Measurements from ENCODE around the gene HDAC7.

HDAC7 gene

GRCh38 chr12:47791351-47791746 lies 28.4 kb downstream of the HDAC7 start:
- no peak for FAIRE-seq

GRCh38 chr12:47790676-47791350 lies 28.9 kb downstream of the HDAC7 start:
- no peak for FAIRE-seq

DNA sequence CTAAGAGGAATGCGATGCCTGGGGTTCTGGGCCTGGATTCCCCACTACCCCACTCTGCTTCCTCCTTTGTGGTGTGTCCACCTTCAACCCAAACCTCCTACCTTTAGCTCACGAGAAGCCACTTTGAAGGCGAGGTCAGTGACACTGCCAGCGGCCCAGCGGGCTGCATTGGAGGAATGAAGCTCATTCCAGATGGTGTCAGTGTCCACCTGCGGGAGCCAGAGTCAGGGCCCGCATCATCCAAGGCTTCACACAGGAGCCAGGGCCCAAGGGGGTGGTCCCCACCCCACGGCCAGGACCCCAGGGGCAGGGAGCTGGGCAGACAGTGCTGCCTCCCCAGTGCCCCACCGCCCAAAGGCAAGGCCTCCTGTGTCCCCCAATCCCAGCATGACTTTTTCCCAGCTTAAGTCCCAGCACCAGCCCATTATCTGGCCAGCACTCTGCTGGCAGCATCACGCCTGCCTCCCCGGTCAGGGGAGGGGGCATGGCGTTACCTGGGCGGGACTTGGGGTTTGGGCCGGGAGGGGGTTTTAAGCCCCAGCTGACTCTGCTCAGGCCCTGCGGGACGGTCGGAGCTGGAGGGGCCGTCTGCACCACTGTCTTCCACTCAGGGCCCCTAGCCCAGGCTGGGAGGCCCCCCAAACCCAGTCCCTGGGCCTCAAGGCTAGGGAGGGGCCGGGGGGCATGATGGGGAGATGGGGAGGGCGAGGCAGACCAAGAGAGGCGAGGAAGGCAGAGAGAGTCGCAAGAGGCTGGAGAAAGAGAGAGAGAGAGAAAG lies 29.8 kb downstream of the HDAC7 start:
- no peak for FAIRE-seq

DNA sequence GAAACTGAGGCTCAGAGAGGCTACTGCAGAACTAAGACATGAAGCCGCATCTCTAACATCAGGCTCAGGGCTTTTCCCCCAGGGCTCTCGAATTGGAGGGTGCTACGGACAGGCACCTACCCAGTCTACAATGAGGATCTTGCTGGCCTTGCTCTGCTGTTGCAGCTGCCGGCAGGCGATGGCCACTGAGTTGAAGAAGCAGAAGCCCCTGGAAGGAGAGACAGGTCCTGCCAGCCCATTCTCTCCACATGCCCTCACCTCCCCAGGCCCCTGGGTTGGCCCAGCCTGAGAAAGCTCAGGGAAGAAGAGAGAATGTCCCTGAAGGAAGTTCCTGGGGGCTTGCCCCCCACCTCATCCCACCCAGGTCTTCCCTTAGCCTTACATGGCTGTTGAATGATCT lies 30.6 kb downstream of the HDAC7 start:
- FAIRE-seq, result no peak

GRCh38 chr12:47787596-47788319 lies 31.9 kb downstream of the HDAC7 start:
- no peak for FAIRE-seq

DNA sequence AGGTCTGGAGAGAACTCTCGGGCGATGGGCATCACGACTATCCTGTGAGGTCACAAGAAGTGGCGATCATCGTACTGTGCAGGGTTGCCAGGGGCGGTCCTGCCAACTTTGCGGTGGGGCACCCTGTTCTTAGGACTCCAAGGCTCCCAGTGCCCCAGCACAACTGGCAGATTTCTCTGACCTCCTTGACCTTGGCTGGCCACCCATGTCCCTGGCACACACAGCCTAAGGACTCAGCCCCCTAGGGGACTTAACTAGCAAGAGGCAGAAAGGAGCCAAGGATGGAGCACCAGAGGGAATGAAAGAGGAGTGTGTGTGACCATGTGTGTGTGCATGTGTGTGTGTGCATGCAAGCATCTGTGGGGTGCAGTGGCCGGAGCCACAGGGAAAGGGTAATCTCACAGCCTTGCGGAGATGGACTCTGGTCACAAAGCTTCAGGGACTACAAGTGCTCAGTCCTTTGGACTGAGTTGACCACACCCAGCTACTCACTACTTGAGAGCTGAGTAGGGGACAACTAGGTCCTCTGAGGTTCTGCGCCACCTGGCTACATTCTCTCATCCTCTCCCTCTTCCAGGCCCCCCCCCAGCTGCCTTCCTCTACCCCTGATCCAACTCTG lies 32.9 kb downstream of the HDAC7 start:
- FAIRE-seq, result no peak

- FAIRE-seq, result no peak
Measured at GRCh38 chr12:47785887-47786661, 33.6 kb downstream of the HDAC7 start.

DNA sequence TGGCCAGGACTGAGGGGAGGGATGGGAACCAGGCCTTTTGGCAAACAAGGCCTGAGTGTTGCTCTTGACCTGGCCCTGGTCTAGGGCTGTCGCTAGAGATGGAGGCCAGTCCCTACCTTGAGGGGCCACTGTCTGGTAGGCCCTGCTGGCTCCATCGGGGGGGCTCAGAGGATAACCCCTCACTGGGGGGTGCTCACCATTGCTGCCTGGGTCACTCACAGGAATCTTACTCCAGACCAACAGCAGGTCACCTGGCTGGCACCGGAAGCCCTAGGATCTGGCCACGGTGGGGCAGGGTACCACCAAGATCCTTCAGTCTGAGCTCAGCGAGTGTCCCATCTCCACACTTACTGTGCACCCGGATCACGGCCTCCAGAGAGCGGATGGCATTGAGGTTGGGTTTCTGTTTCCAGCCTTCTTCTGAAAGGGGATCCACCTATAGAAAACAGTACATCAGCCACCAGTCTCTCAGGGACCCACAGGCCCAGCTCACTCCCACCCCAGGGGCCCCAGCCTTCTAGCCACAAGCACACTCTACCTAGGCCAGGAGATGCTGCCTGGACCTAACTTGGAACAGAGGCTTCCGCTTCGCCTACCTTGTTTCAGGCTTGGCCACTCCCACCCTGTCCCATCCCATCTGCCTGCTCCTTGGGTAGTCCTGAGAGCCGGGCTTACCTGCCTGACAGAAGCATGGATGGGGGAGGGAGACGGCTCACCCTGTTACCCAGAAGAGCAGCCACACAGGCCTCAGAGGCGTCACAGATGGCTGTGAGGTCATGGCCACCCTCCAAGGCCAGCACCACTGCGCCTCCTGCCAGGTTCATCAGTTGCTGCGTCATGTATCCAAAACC lies 34.4 kb downstream of the HDAC7 start:
- FAIRE-seq, result no peak

GRCh38 chr12:47783821-47784819 lies 35.6 kb downstream of the HDAC7 start:
- FAIRE-seq, result no peak

DNA sequence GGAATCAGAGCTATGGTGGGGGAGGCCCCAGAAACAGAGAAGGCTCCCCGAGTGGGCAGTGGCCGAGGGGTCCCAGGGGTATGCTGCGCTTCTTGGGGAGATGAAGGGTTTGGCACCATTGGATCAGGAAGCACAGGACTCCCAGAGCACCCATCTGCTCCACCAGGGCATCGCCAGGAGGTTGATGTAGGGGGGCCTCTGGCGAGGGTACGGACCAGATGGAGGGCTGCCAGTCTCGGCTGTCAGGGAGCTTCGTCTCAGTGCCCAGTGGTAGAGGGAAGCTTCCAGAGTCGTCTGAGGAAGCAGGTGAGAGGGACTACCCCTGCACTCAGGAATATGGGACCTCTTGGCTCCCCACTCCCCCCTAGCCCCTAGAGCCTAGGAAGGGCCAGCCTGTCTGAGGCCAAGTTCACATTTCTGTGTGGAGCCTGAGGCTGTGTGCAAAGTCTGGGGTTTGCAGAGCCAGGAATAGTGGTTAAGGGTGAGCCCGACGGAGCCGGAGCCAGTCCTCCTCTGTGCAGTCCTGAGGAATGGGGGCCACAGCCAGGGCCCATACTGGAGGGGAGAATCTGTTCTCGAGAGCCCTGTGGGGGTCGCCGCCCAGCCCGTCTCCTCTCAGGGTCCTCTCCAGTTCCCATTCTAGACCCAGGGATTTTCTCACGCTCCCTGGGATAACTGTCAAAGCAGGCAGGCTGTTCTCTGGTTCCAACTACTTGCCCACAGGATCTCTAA lies 36.5 kb downstream of the HDAC7 start:
- FAIRE-seq, result no peak

DNA sequence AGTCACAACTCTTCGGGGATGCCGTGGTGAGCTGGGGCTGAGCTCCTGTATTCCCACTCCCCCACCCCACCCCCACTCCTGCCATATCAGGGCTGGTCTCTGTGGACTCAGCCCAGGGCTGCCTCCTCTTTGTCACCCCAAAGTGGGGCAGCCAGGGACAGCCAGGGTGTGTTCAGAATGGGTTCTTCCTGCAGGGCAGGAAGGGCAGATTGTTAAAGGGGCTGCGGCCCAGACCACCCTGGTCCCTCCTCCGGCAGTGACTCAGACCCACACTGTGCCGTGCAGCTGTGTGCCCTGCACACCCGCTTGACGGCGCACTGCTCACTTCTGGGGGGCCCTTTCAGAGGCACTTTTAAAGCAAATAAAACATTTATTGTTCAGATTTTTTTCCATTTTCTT lies 37.3 kb downstream of the HDAC7 start:
- FAIRE-seq, result no peak

DNA sequence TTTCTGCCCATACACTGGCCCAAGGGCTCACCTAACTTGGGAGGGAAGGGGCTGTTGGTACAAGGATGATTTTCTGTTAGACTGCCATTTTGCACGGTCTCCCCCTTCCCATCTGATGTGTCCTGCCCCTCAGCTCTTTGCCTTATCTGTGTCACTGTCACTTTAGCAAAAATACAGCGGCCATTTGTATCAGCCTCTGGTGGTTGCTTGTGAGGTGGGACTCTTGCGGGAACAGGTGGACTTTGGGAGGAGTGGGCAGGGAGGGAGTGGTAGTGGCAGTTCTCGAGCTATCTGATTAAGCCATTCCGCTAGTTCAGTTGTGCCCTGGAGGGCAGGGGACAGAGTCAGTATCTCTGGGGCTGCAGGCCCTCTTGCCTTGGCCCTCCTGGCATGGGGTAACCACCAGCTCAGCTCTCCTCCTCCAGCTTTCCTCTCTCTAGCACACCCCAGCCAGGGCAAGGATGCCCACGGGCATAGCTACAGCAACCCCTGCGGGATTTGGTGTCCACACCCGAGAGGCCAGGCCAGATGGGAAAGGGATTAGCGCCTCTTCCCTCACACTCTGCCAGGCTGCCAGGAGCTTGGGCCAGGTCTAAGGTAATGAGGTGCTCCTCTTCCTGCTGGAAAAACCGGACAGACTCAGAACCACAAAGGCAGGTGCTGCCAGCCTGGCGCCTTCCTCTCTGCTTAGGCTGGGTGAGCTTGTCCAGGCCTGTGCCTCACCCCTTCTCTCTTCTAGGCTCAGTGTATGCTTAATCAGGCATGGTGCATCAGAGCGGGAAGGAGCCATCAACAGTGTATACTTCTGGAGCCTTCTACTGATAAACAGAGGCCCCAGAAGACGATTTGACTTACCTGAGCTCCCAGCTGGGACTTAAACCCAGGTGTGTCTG lies 38.0 kb downstream of the HDAC7 start:
- no peak for FAIRE-seq

DNA sequence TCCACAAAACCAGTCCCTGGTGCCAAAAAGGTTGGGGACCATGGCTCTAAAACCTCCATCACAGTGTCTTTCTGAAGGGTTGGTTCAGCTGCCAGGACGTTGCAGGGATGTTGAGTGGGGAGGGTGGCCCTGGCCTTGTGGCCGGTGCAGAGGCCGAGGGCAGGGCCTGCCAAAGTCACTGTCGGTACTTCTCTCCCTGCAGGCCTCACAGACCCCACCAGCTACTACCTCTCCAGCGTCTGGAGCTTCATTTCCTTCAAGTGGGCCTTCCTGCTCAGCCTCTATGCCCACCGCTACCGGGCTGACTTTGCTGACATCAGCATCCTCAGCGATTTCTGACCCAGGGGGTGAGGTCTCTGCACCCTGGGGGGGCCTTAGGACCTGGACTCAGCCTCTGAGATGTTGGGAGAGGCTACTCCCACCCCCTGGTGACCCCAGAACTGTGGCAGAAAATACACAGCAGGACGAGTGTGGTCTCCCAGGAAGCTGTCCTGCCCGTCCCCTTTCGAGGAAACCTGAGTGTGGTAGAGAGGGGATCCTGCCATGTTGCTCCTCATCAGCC lies 39.7 kb downstream of the HDAC7 start:
- FAIRE-seq, result no peak

- FAIRE-seq, result peak; percentile 95
Measured at GRCh38 chr12:47779301-47779942, 40.3 kb downstream of the HDAC7 start.

DNA sequence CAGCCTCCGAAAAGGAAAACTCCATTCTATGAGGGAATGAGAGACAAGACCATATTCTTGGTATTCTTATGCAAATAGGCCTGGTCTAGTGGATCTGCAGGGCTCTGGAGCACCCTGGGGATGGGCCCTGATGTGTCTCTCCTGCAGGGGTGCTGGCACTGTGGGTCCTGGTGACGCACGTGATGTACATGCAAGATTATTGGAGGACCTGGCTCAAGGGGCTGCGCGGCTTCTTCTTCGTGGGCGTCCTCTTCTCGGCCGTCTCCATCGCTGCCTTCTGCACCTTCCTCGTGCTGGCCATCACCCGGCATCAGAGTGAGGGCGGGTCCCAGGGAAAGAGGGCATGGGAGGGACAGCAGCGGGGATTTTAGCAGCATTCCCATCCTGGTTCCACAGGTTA lies 40.8 kb downstream of the HDAC7 start:
- no peak for FAIRE-seq

DNA sequence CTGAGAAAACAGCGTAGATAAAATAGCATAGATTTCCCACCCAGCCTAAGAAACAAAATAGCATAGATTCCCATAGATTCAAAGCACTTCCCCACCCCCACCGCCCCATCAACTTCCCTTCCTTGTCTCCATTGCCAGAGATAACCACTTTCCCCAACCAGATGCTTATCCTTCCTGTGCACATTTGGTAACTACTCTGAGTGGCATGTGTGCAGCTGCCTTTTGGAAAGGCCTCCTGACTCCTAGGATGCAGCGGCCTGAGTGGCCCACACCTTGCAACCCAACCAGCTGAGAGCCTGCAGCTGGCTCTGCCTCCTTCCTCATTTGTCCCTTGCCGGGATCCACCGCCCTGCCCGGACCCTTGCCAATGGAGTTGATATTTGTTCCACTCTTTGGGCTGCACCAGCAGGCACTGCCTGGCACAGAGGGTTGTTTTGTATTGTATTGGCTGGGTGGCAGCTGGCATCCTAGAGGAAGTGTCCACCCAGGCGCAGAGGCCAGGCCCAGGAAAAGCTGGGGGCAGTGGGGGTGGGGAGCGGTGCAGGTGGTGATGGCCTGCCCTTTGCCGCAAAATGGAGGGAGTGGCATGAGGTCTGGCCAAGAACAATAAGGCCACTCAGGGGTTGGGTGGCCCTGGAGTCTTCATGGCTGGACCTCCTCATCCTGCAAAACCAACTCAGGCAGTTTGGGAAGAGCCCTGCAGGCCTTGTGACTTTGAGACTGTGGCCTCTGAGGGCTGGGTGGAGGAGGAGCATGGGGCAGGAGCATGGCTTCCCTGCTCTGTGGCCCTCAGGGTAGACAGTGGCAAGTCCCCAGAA lies 41.8 kb downstream of the HDAC7 start:
- FAIRE-seq, result no peak

- no peak for FAIRE-seq
Measured at GRCh38 chr12:47777151-47777550, 42.6 kb downstream of the HDAC7 start.

Measured in G401.6 (cell line).